Left renal cortex interstitium (tissue), 4 donors: Measurements from ENCODE around the gene SYT6. TPM values are rescaled to one million over a fixed set of nuclear protein-coding genes. Genes with fewer than 3 reads are reported as not detected.

ENCODE experiments used
- DNase-seq, 4 donors: peaks; one replicate each; pipeline ENCODE4 v3.0.0-alpha.2; 2013; ENCODE audit warnings: low read depth in 4 of 4, low spot score in 2 of 4, missing footprints in 1 of 4
- polyA plus RNA-seq, 4 donors: library from polyadenylated mRNA; unstranded; fragments of 120-200 nt; gene quantifications; one replicate each; pipeline ENCODE4 v1.2.1, GENCODE V29; 2013; ENCODE audit not compliant: insufficient read length in 4 of 4

The SYT6 gene
- polyA plus RNA-seq, 4 donors, result 1.1 to 1.6 (median 1.4) TPM

DNA sequence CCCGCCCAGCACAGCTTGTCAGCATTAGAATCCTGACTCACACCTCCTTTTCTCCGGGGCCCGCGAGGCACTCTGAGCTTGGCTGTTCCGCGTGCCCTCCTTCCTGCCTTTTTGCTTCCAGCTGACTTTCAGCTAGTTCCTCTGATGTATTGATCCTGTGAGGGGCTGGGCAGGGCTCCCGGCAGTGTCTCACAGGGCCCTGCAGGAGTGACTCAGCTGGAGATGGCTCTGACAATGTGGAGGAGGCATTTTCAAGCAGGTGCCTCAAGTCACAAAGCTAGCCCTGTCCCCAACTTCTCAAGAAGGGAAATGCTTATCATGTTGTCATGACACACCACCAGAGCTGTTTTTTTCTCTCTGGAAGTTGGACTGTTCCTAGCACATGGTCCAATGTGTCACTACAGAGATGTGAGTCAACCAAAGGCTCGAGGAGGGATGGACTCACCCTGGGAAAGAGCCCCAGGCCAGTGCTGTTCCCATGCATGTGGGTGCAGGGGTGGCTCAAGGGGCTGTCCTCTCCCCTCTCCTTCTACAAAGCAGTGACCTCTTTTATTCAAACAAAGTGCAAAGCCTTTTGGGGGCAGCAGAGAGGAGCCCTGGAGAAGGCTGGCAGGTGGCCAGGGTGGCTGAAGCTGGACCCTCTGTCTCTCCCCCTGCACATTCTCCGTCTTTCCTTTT, 30.6 kb downstream of the SYT6 start:
- no peak for DNase-seq

DNA sequence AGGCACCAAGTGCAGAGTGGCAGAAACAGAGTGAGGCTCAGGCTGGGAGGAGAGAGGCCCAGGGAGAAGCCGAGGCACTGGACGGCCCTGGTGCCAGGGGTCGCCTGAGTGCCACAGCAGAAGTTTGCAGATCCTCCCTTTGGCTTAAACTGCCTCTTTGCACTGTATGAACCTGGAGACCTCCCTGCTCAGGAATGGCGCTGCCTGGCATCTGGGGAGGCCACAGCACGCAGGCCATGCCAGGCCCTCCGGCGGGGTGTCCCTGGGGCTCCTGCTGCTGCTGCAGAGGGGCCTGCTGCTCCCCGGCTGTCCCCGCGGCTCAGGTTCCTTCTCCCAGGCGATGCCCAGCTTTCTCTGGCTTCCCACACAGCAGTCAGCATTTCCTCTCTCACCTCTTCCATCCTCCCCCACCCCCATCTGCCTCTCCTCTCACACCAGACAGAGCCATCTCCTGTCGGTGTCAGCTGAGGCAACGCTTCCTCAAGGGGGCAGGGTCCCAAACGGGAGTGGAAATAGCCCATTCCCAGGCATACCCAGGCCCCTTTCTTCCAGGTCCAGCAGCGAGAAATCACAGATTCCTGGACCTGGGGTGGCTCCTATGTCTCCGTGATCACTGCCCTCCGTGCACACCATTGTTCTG, 35.2 kb downstream of the SYT6 start:
- no peak for DNase-seq

DNA sequence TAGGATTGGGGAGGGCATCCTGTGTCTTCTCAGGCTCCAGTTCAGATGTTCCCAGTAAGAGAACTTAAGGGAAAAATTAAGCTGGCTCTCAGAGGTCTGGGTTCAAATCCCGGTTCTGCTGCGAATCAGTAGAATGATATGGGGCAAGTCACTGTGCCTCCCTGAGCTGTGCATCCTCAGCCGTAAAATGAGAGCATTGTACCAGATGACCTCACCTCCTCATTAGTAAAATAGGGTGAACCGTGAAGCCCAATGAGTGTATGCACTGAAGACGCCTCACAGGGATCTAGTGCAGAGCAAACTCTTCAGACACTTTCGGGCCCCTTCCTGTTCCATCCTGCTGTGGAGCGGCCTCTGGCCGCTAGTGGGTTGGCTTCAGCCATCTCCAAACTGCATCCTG, 36.0 kb downstream of the SYT6 start:
- DNase-seq, result no peak

DNA sequence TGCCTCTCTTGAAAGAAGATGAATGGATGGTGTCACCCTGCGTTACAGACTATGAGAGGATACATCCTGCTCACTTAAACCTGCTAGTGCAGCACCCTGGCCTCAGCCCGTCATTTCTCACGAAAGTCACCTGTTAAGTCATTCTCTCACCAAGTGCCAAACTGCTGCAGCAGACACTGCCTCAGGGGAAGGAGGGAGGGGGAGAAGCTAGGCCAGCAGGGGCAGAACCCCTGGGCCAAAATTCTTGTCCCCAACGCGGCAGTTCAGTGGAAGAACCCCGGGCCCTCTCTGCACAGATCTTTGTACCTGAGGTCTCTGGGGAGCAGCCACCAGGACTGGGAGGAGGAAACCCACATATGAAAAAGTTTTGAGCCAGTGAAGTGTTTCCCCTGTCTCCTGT, 37.6 kb downstream of the SYT6 start:
- no peak for DNase-seq

DNA sequence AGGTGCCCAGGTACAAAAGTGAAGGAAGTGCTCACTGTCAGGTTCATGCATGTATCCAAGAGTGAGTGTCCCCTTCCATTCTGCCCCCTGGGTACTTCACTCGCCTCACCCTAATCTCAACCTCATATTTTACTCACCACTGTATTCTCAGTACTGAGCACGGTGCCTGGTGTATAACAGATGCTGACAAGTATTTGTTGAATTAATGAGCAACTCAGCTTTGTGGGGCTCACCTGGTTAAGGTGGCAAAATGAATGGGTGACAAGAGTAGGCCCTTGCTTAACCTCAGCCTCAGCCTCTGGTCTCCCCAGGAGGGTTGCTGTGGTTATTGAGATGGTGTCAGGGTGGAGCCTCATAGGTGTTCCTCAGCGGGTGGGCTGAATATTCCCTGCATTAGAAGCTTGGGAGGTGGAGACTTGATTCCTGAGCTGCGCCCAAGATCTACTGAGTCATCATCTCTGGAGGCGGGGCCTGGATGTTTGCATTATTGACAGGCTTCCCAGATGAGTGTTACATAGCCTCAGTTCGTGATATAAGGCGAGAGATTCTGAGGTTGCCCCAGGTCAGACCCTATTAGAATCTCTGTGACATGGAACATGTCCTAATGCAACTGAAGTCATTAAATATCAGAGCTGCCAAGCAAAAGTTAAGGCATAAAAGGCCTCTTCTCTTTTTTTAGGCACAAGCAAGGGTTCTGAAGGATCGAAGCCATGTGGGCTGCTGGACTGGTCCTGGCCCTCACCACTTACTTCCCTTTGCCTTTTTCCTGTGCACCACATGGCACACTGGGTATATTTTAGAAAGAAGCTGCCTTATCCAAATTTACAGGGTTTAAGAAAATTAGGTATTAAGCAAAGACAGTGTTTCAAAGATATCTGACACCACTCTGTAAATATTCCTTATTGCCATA, 39.2 kb downstream of the SYT6 start:
- DNase-seq, result no peak

DNA sequence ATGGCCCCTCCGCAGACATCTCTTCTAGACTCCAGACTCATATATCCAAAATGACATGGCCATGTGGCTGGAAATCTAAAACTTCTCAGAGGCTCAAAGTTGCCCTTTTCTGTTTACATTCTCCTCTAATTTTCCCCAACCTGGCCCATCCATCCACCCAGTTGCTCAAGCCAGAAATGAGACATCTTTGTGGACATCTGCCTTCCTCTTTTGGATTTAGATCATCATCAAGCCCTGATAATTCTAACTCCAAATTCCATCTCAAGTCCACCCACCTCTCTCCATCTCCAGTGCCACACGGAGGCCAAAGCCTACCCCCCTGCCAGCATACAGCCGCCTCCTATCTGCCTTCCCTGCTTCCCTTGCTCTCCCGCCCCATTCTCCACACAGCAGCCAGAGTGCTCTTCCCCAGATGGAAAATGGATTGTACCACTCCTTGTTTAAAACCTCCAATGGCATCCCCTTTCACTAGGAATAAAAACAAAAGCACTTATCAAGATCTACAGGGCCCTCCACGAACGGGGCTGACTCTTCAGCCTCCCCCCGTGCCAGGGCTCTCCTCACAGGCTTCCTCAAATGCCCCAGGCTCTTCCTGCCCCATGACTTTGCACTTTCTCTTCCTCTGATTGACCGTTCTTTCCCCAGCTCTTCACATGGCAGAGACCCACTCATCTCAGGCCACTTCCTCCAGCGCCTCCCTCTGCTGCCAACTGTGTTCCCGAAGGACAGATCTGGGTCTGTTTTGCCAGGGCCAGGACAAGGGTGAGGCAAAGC, 40.1 kb downstream of the SYT6 start:
- no peak for DNase-seq

DNA sequence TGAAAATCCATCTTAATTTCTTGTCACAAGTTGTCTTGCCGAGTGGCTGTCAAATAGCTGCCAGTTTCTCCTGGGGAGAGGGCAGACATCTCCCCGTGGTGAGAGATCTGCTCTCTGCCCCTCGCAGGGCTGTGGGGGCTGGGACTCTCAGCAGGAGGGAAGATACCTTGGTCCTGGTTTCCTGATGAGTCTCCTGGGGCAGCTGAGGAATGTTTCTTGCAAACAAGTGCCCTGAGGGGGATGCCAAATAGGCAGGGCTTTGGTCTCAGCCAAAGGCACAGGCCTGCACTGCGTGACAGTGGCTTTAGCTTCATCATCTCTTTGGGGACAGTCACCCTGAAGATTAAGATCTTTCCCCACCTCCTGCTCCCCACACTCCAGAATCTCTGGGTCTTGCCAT, 40.9 kb downstream of the SYT6 start:
- DNase-seq, result no peak

DNA sequence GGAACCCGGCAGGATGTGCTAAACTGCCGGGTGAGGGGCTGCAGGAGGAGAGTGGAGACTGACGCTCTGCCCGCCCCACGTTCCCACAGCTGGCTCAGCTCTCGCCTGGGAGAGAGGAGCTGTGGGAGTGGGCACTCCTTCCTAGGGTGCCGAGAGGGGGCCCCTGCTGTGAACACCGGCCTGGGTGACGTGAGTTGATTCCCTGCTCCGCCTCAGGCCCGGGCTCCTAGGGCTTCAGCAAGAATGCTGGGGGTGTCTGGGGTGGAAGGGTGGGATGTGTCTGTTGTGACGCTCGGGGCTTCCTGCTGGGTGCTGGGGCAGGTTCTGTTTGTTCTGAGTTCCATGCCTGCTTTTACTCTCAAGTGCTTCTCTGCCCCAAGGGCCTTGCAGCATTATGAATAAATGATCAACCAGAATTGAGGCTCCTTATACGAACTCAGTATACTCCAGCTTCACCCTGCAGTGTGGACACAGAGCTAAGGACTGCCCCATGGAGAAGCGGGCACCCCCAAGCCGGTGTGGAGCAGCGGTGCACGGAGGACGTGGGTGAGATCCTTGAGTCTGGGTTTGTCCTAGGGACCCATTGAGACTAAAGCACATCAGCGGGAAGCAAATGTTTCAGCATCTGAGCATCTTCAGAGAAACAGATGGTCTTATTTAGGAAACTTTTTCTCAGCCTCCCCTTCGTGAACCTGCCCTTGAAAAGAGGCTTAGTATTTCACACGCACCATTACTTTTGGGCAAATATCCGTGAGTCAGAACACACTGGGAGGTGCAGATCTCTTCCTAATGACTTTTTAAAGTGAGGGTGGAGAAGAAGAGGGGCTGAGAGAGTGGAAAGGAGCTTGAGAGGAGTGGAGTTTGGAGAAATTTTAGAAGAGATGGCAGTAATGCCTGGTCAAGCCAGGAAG, 41.7 kb downstream of the SYT6 start:
- no peak for DNase-seq

DNA sequence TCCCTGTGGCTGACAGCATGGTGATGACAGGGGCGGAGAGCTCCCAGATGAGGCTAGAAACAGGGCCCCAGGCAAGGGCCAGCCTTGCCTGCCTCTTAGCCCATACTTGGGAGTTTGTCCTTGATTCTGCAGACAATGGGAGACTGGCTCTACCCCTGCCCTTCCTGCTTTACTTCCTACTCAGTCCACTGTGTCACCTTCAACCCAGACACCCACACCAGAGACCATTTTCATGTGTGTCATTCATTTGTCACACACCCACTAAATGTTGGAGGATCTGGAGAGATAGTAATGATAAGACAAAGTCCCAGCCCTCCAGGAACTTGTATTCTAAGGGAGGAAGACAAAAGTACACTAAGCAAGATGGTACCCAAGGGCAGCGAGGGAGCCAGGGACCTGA, 43.7 kb downstream of the SYT6 start:
- DNase-seq, result no peak

DNA sequence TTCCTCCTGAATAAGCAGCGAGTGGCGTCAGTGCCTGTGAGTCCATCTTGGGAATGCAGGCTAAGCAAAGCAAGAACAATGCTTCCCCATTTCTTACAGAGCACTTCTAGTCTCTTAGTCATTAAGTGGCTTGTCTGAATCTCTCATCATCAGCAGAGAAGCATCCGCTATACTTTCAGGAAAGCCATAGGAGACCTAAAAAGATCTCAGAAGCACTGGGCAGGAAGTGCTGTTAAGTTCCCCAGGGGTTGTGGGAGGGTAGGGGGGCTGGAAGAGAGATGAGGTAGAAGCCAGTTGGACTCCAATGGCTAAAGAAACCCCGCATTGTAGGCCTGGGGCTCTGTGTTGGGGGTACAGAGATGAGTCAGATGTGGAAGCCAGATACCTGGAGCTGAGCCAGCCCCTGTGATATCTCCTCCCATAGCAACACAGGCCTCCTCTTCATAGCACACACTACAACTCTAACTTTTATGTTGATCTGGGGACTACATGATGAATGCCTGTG, 44.9 kb downstream of the SYT6 start:
- DNase-seq, result no peak

DNA sequence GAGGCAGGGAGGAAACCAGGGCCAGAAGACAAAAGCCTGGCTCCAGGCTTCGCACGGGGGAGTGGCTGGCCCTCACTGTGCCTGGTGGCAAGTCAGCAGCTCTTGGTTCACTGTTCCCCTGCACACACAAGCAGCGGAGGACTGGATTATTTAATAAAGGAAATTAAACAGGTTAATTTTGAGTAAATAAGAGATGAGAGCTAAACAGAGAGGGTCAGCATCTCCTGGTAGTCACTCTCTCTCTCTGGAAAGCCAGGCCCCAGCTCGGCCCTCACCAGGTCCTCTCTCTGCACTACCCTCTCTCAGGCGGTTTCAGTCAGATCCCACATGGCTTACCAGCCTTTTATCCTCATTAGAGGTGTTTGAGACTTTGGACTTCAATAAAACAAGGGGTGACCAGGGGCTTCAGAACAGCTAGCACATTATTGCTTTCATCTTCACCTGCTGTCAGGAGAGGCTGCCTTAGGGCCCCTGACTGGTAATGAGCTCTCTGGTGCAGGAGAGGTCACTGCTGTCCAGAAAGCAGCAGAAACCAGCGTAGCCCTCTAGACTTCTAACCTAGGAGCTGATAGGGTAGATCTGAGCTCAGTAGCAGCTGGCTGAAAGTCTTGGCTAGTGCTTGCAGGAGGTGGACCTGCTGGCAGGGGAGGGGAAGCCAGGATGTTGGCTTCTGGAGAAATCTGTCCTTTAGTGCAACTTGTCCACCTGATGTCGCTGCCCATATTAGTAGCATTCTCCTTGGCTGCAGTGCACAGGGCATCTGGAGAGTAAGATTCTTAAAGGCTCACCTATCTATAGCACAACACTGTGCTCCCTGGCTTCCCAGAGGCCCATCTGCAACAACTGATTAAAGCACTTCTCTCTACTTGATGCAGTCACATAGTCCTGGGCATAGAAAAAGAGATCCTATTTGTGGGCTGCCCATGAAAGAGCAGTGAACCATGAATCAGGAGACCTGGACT, 45.9 kb downstream of the SYT6 start:
- DNase-seq, result no peak

DNA sequence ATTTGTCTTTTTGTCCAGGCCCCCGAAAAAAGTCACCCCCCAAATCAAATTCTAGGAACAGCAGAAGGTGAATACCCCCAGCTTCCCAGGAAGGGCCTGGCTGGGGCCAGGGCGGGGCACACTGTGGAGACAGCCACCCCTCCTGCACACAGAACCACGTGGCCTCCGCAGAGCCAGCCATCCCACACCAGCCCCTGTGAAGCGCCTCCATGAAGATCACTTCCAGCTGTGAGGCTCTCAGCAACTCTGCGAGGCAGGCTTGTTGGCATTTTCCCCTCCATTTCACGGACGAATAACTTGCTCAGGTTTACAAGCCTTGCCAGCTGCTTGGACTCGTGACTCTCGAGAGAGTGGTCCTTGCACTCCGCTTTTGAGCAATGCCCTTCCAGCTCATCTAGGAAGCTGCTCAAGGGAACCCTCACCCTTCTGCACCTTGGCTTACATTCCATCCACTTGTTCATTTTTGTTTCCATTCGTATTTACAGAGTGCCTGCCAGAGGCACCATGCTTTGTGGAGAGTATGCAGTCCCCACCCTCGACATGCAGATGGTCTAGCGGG, 48.2 kb downstream of the SYT6 start:
- no peak for DNase-seq

DNA sequence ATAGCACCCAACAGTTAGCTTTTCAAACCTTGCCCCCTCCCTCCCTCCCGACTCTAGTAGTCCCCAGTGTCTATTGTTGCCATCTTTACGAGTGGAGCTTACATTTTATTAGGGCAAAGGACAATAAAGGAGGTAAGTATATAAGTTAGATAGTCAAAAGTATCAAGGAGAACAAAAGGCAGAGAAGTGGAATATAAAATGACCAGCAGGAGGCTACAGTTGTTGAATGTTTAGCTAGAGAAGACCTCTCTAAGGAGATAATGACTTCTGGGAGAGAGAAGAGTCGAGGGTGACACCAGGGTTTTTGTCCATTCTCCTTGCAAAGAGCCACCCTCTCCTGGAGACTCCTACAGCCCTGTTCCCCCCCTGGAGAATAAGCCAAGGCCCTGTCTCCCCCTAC, 48.7 kb downstream of the SYT6 start:
- DNase-seq, result no peak

DNA sequence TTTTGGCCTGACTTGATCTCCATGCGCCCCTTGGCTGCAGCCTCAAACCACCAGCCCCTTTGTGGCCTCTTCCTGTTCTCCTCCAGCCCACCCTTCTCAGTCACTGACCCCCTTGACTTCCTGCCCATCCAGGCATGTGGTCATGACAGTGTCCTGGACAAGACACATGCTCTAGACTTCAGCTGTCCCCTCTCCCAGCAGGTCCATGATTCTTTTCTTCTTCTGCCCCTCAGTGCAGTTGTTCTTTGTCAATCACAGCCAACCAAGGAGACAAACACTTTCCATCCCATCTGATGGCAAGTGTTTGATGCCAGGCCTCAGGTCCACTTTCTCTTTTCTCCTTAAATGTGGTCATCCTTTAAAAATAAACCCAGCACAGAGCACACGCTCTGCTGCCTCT, 49.7 kb downstream of the SYT6 start:
- no peak for DNase-seq

DNA sequence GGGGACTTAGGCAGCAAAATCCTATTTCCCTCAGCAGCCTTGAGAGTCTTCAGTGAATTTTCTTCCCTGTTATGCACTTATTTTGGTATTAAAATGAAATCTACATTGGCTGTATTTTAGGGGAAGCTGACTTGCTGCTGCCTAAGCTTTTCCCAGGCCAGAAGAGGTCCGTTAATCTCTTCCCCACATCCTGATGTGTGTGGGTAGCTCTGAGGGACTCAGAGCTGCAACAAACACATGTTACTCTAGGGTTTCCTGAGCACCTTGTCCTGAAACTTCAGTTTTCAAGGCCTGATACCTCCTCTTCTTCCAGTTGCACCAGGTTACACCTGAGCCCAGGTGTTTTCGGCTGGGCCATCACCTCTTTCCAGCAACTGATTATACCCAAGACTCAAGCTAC, 51.5 kb downstream of the SYT6 start:
- no peak for DNase-seq

DNA sequence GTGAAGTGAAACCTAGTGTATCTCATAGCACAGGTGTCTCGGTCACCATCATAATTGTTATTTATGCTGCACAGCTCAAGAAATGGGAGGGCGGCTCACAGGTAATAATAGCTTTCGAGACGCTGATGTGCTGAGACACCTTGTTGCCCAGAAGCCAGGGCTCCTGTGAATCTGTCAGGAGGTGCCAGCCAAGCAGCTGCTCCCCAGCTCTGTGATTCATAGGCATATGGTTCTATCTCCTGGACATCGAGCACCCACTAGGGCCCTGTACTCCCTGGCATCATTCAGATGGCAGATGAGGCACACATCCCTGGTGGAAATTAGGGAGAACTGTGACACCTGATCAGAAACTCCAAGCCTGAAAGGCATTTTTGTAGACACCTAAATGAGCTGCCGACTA, 53.5 kb downstream of the SYT6 start:
- DNase-seq, result no peak

DNA sequence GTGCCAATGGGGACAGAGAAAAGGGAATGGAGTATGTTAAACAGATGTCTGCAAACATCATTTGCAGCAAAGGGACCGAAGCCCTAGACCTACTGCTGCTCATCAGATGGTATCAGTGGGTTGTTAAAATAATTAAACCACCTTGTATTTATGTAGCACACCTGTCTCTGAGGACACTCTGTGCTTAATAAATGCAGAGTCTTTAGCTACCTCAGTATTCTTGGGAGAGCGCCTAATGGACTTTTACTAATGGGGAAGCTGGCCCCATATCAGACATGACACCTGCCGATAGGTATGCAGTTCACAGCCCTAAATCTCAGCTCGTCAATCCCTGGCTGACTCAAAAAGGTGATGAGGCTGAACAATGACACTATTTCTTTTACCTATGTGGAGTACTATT, 54.4 kb downstream of the SYT6 start:
- DNase-seq, result no peak

DNA sequence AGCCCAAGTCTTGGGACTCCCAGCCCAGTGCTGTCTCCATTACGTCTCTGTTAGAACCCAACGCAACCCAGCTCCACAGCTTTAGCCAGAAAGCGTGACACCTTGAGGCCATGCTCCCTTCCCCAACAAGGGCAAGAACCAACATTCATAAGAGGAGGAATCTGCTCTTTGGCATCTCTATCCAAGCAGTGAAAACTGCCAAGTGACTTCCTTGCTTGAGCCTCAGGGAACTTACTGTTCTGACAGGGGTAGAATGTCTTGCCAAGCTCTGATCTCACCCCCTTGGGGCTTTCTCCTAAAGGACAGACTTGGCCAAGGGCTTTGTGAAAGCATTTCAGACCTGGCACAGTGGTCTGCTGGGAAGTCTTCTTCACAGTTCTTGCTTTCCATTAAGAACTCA, 56.6 kb downstream of the SYT6 start:
- DNase-seq, result no peak
